Measurements from ENCODE around the gene CYP3A7. TPM values are rescaled to one million over a fixed set of nuclear protein-coding genes. Genes with fewer than 3 reads are reported as not detected.

The CYP3A7 gene
- not detected in 2 replicates for total RNA-seq
- long read RNA-seq, result 0 reads

- no peak within 1 kb of the TSS for H3K4me3 Mint-ChIP-seq
- no peak within 1 kb of the TSS for H3K27ac Mint-ChIP-seq (ENCODE audit: unreplicated experiment)
- no peaks in the 10 kb centered on the region for H3K4me1 Mint-ChIP-seq
- H3K36me3 Mint-ChIP-seq (ENCODE audit: low read depth), result no peaks in the 10 kb centered on the region
- peaks cover 3% of the 10 kb centered on the region for H3K27me3 Mint-ChIP-seq (ENCODE audit: low read depth)
- no peak for DNase-seq (ENCODE audit: low read depth, low spot score)
- no peaks in the 10 kb centered on the region for H3K9me3 Mint-ChIP-seq
- no peak for TF ChIP-seq CTCF (conservative IDR thresholded peaks at IDR 0.05)
These were observed at the start of gene CYP3A7 for GRCh38 chr7:99734987-99735386. TSS of gene CYP3A7 (minus strand) at chr7:99735196. CDS start at chr7:99735093, 103 bp downstream.

GRCh38 chr7:99784007-99784406 lies 49.0 kb upstream of the CYP3A7 start, which contains the start of gene CYP3A4:
TSS of gene CYP3A4 (minus strand) at chr7:99784184. CDS start at chr7:99784081, 103 bp downstream.
- H3K4me1 Mint-ChIP-seq, result no peaks in the 10 kb centered on the region
- peaks cover 76% of the 10 kb centered on the region for H3K27me3 Mint-ChIP-seq (ENCODE audit: low read depth)
- H3K4me3 Mint-ChIP-seq, result no peak within 1 kb of the TSS
- no peak for DNase-seq (ENCODE audit: low read depth, low spot score)
- H3K9me3 Mint-ChIP-seq, result no peaks in the 10 kb centered on the region
- TF ChIP-seq CTCF (conservative IDR thresholded peaks at IDR 0.05), result no peak
- no peaks in the 10 kb centered on the region for H3K36me3 Mint-ChIP-seq (ENCODE audit: low read depth)
- no peak within 1 kb of the TSS for H3K27ac Mint-ChIP-seq (ENCODE audit: unreplicated experiment)

GRCh38 chr7:99782012-99782953 lies 47.3 kb upstream of the CYP3A7 start:
- H3K4me1 Mint-ChIP-seq, result no peaks in the 10 kb centered on the region
- no peaks in the 10 kb centered on the region for H3K36me3 Mint-ChIP-seq (ENCODE audit: low read depth)
- no peak for TF ChIP-seq CTCF (conservative IDR thresholded peaks at IDR 0.05)
- no peaks in the 10 kb centered on the region for H3K9me3 Mint-ChIP-seq
- no peak for DNase-seq (ENCODE audit: low read depth, low spot score)
- peaks cover 81% of the 10 kb centered on the region for H3K27me3 Mint-ChIP-seq (ENCODE audit: low read depth)
- H3K4me3 Mint-ChIP-seq, result no peak overlapping the region
- H3K27ac Mint-ChIP-seq (ENCODE audit: unreplicated experiment), result no peak overlapping the region

- no peak for TF ChIP-seq CTCF (conservative IDR thresholded peaks at IDR 0.05)
- Mint-ChIP-seq H3K27ac (ENCODE audit: unreplicated experiment) (no peak overlapping the region), H3K4me1 (no peaks in the 10 kb centered on the region), H3K36me3 (ENCODE audit: low read depth) (no peaks in the 10 kb centered on the region), H3K27me3 (ENCODE audit: low read depth) (peaks cover 80% of the 10 kb centered on the region), H3K4me3 (no peak overlapping the region), H3K9me3 (no peaks in the 10 kb centered on the region)
- DNase-seq (ENCODE audit: low read depth, low spot score), result no peak
These were observed 45.6 kb upstream of the CYP3A7 start for GRCh38 chr7:99780588-99780987.

- Mint-ChIP-seq H3K9me3 (no peaks in the 10 kb centered on the region), H3K27me3 (ENCODE audit: low read depth) (peaks cover 83% of the 10 kb centered on the region), H3K4me3 (no peak overlapping the region), H3K36me3 (ENCODE audit: low read depth) (no peaks in the 10 kb centered on the region), H3K4me1 (no peaks in the 10 kb centered on the region), H3K27ac (ENCODE audit: unreplicated experiment) (no peak overlapping the region)
- DNase-seq (ENCODE audit: low read depth, low spot score), result no peak
- TF ChIP-seq CTCF (conservative IDR thresholded peaks at IDR 0.05), result no peak
These were observed 45.0 kb upstream of the CYP3A7 start for GRCh38 chr7:99779949-99780348.
